KOPT-K1 (cell line): ENCODE results near the gene CEP128.

ENCODE experiments used
- H3K27ac ChIP-seq: fragments of 200-600 bp; sonication (generic); 2 replicates; pipeline ENCODE4 v1.5.1; 2016; ENCODE audit warnings: antibody characterized with exemption, mild to moderate bottlenecking, low read depth, low read length; ENCODE audit not compliant: poor library complexity, severe bottlenecking
- H3K36me3 ChIP-seq: fragments of 200-600 bp; sonication (generic); 2 replicates; pipeline ENCODE4 v1.5.1; 2017; ENCODE audit warnings: antibody characterized with exemption, mild to moderate bottlenecking, low read length, moderate library complexity; ENCODE audit not compliant: insufficient read depth
- H3K9me3 ChIP-seq: fragments of 200-600 bp; sonication (generic); 2 replicates; pipeline ENCODE4 v1.5.1; 2017; ENCODE audit warnings: antibody characterized with exemption, low read length, mild to moderate bottlenecking; ENCODE audit not compliant: insufficient read depth, poor library complexity, severe bottlenecking

CEP128 gene

DNA sequence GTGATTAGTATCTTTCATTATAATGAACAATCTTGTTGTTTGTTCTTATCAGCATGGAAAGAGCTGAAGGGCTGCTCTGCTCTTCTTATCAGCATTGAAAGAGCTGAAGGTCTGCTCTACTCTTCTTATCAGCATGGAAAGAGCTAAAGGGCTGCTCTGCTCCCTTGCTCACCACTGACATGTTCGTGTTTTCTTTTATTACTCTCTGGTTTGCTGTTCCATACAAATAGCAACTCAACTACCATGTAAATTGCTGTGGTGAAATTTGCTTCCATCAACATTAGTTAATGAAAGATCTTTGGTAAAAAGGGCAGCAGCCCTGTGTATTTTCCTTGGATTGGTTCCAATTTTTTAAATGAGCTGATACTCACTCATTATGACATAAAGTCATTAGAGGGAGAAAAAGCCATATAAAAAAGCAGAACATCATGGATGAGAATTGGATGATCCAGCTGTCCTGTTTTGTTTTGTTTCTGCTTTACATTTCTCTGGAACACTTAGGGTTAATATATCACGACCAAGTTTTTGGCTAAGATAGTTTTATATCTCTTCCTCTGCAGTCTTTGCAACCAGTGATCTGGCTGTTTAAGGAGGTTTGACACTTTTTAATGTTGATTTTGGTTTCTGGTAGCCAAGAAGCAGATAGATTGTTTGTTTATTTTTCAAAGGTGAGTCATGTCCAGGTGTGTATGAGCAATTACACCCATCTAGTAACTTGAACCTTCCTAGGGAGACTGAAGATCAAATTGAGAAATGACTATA lies 356.6 kb downstream of the CEP128 start:
- Histone ChIP-seq H3K27ac (no peak overlapping the region), H3K9me3 (no peaks in the 10 kb centered on the region), H3K36me3 (no peaks in the 10 kb centered on the region)

DNA sequence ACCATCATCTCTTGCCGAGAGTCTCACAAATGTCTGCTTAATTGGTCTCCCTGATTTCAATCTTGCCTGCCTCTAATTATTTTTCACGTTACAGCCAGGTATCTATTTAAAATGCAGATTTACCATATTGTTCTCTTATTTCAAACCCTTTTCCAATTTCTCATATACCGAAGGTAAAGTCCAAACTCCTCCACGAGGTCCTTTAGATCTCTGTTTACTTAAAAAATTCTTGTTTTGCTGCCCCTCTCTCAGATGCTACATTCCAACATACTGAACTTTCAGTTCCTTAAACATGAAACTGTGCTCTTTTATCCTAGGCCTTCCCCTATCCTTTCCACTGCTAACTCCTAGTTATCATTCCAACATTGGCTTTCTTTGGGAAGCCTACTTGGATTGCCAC lies 363.9 kb downstream of the CEP128 start:
- Histone ChIP-seq H3K36me3 (no peaks in the 10 kb centered on the region), H3K27ac (no peak overlapping the region), H3K9me3 (no peaks in the 10 kb centered on the region)

DNA sequence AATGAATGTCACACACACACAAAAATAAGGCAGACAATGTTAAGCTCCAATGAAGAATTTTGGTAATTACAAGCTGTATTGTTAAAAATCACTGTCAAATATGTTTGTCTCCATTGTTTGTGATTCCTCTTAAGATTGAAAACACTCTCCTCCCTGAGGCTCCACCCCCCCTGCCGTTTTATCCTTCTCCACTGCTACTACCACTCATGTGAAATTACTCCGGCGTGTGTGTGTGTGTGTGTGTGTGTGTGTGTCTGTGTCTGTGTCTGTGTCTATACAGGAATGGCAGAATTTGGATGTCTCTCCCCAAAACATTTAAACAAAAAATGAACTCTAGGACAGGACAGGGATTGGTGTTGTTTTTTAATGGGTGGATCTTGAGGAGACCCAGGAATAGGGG lies 365.1 kb downstream of the CEP128 start:
- no peaks in the 10 kb centered on the region for H3K36me3 ChIP-seq
- H3K27ac ChIP-seq = no peak overlapping the region
- H3K9me3 ChIP-seq = no peaks in the 10 kb centered on the region

DNA sequence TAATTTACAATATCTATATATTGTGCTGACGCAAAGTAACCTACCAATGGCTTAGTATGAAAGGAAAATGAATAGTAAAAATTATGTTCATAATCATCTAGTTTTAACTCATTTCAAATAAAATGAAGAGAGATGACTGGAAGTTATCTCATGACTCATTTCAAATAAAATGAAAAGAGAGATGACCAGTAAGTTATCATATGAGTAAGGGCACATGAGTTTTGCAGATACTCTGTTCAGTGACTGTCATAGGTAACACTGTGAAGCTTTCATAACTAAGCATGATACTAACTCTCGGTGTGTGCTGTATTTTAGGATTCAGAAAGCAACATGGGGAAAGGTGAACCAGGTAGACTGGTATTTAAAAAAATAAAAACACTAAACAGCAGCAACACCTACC lies 365.8 kb downstream of the CEP128 start:
- no peak overlapping the region for H3K27ac ChIP-seq
- no peaks in the 10 kb centered on the region for H3K36me3 ChIP-seq
- H3K9me3 ChIP-seq = no peaks in the 10 kb centered on the region

DNA sequence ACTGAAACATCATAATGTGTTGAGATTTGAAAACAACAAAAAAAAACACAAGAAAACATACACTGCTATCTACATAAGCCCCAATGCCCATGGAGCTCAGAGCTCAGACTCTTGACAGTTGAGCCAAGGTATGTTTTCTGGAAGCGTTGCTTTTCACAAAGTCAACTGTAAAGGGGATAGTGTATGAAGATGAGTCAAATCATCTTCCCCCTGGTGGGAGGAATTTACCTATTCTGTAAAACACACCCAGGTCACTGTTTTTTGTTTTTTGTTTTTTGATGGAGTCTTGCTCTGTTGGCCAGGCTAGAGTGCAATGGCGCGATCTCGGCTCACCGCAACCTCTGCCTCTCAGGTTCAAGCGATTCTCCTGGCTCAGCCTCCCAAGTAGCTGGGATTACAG lies 368.9 kb downstream of the CEP128 start:
- Histone ChIP-seq H3K9me3 (no peaks in the 10 kb centered on the region), H3K27ac (no peak overlapping the region), H3K36me3 (no peaks in the 10 kb centered on the region)

DNA sequence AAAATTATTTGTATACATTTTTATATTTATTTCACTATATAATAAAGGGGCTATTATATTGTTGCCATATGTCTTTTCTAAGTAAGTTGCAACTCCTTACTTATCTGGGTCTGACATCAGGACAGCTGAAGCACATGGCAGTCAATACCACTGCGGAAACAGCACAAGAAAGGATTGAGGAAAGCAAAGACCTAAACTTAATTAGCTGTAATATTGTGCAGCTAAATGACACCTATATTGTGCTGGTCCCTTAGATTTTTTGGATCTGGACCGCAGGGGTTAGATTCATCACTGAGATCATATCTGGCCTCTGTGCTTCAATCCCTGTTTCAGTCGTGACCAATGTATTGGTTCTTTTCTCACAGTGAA lies 370.6 kb downstream of the CEP128 start:
- no peaks in the 10 kb centered on the region for H3K9me3 ChIP-seq
- H3K27ac ChIP-seq = no peak overlapping the region
- H3K36me3 ChIP-seq = no peaks in the 10 kb centered on the region

DNA sequence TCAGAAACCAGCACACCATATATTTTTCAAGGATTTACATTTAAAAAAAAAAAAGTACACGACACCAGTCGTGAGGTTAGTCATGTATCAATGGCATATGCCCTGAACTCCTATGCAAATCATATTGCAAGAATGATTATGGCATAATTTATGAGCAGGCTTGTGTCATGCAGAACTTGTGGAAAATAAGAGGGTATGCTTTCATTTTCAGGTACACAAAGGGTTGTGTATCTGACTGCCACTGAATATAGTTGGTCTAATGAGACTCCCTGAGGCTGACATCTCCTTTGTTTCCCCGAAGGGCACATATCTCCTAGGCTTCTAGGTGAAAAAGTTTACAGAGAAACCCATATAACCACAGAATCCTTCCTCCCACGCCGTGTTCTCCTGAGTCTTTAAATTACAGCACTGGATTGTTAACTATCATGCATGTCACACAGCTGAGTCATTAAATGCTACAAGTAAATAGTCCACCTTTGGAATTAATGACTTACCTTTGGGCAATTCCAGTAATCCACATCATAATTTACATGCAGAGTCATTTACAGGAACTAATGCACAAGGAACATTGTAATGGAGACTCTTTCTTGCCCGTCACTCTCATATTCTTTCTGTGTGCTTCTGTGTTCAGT lies 373.5 kb downstream of the CEP128 start:
- Histone ChIP-seq H3K9me3 (no peaks in the 10 kb centered on the region), H3K27ac (no peak overlapping the region)

DNA sequence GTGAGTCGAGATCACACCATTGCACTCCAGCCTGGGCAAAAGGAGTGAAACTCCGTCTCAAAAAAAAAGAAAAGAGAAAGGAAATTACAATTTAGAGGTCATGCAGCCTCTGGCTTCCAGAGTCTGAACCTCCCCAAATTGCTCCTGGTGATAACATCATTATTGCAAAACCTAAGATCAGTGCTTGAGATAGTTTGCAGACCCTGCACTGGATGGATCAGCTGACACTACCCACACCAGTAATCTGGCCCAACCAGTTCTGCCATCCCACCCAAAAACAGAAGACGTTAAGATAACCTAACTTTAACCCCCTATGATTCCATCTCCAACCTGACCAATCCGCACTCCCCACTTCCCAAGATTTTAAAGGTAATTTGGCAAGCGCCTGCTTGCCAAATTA lies 376.5 kb downstream of the CEP128 start:
- no peaks in the 10 kb centered on the region for H3K36me3 ChIP-seq
- H3K27ac ChIP-seq = no peak overlapping the region
- no peaks in the 10 kb centered on the region for H3K9me3 ChIP-seq

More for the DNA sequence above, 373.5 kb downstream of the CEP128 start:
- H3K36me3 ChIP-seq = no peaks in the 10 kb centered on the region

DNA sequence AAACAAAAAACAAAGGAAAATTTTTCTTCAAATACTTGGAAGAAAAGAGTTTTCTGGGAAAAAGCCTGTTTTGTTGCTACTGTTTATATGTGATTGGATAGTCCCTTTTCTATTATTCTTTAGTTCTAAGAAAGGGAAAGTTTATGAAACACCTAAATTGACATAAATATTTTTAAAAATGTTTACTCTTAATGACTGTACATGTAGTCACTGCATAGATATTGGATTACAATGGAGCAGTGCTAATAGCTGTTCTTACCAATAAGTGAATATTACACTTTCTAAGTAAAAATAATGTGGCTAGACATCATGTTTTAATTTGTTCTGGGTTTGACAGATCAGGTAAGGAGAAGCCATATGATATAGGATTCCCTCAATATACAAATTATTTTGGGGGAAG lies 377.5 kb downstream of the CEP128 start:
- no peaks in the 10 kb centered on the region for H3K9me3 ChIP-seq
- H3K27ac ChIP-seq = no peak overlapping the region
- H3K36me3 ChIP-seq = no peaks in the 10 kb centered on the region

DNA sequence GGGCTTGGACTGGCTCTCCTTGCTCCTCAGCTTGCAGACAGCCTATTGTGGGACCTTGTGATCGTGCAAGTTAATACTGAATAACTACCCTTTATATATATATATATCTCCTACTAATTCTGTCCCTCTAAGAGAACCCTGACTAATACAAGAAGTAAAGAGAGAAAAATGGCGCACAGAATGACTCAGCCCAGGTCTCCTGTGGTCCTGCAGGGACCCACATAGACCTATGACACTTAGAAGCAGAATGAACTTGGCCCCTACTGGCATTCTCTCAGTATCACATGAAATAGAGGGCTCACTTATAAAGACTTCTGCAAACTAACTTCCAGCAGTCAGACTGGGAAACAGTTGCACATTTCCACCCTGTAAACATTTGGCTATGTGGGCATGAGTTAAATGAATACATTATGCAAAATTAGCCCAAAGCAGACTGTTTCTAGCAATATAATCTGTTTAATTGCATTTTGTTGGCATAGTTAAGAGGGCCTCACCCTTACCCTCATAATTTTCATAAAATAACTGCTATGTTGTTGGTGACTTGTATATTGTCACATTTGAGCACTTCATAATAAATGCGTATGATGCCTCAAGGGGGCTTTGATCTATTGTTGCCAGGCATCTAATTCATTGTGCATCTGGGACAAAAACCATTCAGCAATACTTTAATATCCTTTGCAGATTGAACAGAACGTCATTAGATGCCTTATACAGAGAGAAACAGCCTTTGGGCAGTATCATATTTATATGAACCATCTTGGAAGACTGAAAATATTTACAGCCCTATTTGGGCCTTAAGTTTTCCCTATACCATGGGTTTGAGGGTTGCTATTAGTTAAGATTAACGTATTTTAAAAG lies 380.5 kb downstream of the CEP128 start:
- Histone ChIP-seq H3K27ac (no peak overlapping the region), H3K9me3 (no peaks in the 10 kb centered on the region), H3K36me3 (no peaks in the 10 kb centered on the region)

DNA sequence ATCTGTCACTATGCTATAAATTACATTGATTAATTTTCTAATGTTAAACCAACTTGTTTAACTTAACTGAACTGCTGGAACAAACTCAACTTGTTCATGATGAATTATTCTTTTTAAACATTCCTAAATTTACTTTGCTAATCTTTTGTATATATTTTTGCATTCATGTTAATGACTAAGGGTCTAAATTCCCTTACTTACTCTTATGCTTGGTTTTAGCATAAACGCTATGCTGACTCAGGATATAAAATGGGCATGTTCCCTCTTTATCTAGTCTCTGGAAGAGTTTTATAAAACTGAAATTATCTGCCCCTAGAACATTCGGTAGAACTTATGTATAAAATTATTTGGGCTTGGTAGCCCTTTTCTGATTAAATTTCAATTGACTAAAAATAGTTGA lies 387.4 kb downstream of the CEP128 start:
- Histone ChIP-seq H3K27ac (no peak overlapping the region), H3K36me3 (no peaks in the 10 kb centered on the region), H3K9me3 (no peaks in the 10 kb centered on the region)

DNA sequence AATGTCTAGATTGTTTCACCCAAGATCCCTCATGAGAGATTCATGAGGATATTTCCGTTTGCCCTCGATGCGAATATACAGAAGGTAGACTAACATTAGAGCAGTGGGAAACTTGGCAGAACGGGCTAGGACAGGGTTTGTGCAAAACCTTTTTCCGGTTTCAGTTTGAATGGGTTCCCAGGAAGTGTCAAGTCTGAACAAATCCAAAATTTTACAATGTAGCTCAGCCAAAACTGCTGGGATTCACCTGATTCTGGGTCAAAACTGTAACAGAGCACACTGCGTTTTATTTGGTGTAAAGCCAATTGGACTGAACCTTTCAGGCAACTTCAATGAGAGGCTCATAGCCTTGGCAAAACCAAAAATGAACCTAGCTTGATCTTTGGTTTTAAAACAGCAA lies 392.4 kb downstream of the CEP128 start:
- no peak overlapping the region for H3K27ac ChIP-seq
- no peaks in the 10 kb centered on the region for H3K9me3 ChIP-seq

DNA sequence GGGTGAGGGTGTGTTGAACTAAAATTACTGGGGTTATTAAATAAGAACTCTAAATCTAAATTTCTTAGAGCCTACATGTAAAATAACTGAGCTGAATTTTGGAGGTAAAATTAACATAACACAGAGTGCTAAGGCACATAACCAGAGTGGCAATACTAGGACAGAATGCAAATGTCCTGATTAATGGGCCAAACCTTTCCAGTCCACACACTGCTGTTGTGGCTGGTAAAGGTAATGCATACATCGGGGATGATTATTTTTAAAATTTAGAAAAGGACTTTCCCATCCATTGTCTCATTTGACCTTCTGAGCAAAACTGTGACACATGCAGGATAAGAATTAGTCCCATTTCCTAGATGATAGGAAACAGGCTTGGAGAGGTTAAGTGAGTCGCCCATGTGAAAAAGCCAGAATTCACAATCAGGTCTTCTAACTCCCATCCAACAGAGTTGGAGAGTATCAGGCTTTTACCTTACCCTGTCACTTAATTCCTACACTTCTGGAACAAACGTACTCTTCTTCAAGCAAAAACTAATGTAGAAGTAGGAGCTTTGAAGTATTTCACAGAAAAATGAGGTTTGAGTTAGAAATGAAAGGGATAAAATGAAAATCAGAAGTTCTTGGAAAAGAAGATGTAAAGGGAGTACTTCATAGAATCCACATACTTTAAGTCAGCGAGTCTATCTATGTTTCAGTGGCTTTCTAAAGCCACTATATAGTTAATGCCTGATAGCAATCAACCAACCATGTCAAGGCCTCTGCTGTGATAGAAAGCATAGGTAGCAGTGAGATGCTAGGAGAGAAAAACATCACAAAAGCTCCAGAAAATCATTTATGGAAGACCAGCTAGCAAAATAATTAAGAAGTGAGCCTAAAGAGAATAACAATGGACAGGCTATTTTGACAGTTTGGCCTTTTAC lies 395.3 kb downstream of the CEP128 start:
- H3K27ac ChIP-seq = no peak overlapping the region

More for the DNA sequence above, 392.4 kb downstream of the CEP128 start:
- no peaks in the 10 kb centered on the region for H3K36me3 ChIP-seq

DNA sequence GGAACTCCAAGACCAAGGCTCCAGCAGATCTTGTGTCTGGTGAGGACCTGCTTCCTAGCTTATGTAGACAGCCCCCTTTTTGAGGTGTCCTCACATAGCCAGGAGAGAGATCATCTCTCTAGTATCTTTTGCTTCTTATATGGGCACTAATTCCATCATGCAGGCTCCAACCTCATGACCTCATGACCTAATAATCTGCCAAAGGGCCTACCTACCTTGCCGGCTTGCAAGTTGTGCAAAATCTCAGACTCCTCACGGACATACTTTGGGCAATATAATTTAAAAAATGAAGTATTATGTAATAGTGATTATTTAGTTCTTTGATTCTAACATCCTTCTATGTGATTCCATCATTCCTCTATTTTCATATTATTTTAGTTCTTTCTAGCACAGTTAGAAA lies 397.2 kb downstream of the CEP128 start:
- Histone ChIP-seq H3K9me3 (peaks cover 9% of the 10 kb centered on the region), H3K36me3 (no peaks in the 10 kb centered on the region), H3K27ac (no peak overlapping the region)

More for the DNA sequence above, 395.3 kb downstream of the CEP128 start:
- H3K36me3 ChIP-seq = no peaks in the 10 kb centered on the region
- no peaks in the 10 kb centered on the region for H3K9me3 ChIP-seq
